Left renal pelvis (tissue), 4 donors: ENCODE data around the gene IRF2BP2. TPM values are rescaled to one million over a fixed set of nuclear protein-coding genes. Genes with fewer than 3 reads are reported as not detected.

Experiments
- DNase-seq, 4 donors: peaks; one replicate each; pipeline ENCODE4 v3.0.0-alpha.2; 2013; ENCODE audit warnings: low read depth in 4 of 4, low spot score in 3 of 4
- polyA plus RNA-seq, 4 donors: library from polyadenylated mRNA; unstranded; fragments of 120-200 nt; gene quantifications; one replicate each; pipeline ENCODE4 v1.2.1, GENCODE V29; 2013; ENCODE audit not compliant: insufficient read length in 4 of 4

Gene IRF2BP2
- polyA plus RNA-seq, 4 donors = 136 to 205 (median 148) TPM

DNA sequence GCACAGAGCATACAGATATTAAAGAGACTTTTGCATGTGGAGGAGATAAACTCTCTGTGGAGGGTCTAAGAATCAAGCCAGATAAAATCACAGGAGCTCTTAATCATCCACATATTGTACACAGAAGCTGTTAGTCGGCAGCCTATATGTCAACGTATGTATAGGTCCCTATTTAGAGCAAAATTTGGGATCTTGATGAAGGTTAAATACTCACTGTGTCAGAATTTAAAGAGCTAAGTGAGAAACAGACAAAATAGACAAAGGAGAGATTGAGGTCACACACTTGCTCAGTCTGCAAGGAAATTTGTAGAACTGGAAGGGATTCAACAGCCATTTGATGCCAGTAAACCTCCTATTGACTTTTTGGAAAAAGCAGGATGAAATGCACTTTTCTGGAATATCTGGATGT, 4.1 kb upstream of the IRF2BP2 start:
- DNase-seq = no peak

DNA sequence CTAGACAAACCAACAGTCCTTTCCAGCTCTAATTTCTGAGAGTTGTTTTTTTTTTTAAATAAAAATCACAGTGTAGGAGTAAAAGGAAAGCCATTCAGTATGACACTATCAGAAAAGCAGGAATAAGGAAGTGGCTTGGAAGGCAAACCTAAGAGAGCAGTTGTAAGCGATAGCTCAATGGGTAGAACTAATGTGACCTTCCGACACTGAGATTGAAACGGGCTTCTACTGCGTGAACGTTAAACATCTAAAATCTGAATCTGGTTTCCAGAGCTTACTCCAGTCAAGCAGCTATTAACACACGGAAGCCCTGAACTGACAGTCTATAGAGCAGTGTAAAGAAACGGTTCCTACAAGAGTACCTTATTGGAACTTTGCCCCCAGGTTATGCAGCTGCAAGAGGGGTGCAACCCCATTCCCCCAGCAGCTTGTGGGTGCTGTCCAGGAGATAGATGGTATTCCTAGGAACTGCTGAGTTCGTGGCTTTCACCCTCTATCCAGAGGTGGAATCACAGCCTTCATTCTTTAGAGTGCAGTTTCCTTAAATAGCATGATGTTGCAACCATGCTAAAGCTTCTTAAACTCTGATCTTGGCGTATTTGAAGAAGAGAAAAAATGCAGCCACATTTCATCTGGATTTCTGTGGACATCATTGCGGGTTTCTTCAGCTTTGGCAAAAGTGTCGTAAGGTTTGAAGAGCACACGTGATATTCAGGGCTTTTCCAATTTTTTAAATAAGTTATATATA, 3.3 kb upstream of the IRF2BP2 start:
- DNase-seq = no peak

DNA sequence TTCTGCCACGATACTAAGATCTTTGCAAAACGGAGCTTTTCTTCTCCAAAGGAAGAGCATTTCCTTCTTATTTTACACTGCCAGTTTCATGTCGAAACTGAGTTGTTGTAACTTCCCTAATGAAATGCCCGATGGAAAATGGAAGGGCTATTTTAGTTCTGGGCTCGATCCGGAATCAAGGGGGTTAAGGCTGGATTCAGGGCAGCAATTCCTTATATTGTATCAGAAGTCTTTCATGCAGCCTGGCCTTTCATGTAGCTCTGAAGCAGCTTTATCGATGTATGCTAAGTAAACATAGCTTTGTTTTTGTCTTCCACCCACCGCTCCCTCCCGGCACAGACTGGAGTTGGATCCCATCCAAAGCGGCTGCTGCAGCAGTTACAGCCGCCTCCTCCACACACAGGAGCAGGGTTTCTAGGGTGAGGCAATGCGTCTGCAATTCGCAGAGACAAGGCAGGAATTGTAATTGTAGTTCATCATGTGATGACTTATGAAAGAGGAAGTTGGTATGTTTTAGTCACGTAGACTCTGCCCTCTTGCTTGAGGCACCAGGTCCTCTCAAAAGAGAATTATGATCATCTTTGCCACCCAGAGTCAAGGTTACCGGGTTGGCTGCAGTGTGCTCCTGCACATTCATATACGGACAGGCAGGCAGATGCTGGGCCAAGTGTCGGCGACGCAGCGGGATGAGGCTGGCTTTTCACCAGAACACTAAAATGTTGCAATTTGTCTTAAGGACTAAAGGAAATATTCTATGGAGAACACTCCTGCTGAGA, 2.6 kb upstream of the IRF2BP2 start:
- no peak for DNase-seq

DNA sequence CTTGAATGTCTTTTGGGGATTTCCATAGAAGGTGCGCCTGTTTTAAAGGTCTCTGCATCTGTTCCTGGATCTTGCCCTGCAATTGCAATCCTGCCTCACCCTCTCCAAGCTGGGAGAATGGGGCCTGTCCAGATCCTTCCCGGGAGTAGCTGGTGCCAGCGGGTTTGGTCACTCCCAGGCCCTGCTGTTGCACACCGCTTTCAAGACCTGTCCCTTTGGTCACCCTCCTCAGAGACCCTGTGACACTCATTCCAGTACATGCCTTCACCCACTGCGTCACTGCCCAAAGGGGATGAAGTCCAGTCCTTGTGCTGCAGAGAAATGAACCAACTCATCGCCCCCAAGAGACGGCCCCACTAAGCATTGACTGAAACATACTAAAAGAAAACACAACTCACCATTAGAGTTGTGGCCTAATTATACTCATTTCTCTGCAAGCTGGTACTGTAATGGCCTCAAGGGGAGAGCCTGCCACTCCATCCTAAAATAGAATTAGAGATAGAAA, 1.9 kb upstream of the IRF2BP2 start:
- DNase-seq = no peak

DNA sequence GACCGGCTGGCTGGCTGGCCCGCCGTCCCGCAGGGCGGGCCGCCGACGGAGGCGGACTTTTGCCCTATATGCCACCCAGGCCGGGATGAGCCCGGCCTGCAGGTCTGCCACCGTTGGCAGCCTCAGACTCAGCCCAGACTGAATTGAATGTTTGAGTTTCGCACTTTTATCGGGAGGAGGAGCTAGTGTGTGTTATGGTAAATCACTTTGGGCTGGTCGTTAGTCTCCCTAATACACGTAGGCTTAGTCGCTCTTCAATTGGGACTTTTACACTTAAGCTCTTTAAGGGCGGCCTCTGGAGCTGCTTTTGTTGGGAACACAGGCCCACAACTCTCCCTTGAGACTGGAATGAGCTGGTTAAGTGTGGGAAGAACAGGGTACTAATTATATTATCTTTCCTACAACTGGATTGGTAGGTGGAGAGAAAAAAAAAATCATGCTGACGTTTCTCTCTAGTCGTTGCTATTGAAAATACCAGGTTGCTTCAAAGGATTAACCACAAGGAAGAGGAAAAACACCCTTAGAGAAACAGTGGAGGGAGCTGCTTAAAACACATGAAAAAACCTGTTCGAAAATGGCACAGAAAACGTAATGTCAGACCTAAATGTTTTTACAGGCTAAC, 1.4 kb upstream of the IRF2BP2 start:
- DNase-seq = no peak

DNA sequence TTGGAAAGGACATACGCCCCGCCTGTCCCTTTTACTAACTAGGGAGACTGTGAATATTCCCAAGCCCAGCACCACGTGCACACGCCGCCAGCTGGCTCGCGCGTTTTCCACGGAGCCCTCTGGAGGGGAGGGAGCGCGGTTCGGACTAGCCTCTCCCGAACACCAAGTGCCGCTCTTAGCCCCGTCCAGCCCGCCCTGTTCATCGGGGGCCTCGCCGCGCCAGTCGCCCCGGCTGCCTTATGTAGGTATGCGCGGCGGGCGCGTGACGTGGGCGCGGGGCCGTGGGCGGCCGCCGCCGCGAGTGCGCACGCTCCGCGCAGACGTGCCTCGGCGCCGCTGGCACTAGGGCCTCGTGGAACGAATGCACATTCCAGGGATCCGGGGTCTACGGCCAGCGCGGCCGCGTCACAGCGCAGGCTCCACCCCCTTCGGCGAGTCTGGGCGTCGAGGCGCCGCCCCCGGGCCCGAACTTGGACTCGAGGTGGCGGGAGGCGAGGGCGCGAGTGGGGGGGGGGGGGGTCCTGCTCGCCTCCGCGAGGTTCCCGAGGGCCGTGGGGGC, 767 bp upstream of the IRF2BP2 start:
- DNase-seq = no peak

DNA sequence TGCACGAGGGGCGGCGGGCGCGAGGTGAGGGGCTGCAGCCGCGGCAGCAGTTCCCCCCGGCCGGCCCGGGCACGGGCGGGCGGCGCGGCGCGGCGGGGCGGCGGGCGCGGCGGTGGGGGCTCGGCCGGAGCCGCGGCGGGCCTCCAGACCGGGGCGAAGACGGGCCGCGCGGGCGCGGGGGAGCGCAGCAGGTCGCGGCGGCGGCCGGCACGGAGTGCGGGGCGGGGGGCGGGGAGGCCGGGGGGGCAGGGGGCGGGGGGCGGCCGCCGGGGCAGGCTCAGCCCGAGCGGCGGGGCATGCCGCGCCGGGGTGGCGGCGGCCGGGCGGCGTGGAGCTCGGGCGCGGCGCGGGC, 311 bp downstream of the IRF2BP2 start:
- no peak for DNase-seq

DNA sequence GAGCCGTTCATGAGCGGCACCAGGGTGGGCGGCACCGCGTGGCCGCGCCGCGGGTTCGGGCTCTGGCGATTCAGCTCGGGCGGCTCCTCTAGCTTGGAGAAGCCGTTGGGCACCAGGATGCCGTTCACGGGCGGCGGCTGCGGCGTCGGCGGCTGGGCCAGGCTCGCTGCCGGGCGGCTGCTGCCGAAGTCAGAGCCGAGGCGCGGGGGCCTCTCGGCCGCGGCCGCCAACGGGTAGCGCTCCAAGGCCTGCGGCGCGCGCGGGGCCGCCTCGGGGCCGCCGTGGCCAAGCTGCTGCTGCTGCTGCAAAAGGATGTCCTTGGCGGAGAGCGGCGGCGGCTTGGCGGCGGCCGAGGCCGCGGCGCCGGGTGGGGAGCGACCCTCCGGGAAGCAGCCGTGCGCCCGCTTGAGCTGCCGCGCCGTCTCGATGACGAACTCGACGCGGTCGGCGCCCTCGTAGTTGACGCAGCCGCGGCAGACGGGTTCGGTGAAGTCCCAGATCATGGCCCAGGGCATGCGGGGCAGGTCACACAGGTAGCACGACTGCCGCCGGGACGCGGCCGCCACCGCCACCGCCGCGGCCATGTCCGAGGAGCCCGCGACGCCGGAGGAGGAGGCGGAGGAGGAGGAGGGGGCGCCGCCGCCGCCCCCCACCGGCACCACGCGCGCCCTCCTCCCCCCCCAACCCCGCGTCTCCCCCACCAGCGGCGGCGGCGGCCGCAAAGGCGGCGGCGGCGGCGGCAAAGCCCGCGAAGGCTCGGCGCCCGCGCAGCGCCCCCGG, 877 bp downstream of the IRF2BP2 start:
- DNase-seq = no peak

DNA sequence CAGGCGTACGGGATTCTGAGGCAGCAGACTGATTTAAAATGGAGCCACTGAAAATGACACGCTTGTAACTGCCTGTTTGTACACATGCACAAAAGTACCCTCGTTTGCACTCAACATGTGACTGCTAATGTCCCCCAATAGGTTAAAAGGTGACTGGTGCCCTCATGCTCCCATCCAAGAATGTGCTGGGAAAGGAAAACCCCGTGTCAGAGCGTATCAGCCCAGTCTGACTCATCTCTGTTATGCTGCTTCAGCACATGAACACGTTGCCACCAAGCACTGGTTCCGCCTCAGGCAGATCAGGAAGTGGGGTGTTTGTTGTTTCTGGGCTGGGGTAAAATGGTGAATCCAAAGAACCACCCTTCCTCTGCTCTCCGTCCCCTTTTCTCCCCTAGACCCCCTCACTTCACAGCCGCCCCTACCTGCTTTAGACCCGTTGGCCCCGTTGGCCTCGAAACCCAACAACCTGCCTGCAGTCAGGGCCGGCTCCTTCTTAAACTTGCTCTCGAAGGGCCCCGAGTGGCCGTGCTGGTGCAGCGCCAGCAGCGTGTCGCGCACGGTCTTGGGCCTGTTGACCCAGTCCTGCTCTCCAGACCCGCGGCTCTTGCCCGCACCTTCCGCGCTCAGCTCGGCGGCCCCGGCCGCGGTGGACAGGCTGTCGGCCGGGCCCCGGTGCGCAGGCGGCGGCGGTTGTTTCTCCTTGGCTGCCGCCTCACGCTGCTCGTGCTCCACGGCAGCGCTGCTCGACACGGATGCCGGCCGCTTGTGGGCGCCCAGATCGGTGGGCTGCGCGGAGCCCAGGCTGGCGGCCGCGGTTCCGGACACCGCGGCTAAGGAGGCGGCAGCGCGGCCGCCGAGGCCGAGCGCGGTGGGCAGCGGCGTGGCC, 1.7 kb downstream of the IRF2BP2 start:
- DNase-seq = no peak

DNA sequence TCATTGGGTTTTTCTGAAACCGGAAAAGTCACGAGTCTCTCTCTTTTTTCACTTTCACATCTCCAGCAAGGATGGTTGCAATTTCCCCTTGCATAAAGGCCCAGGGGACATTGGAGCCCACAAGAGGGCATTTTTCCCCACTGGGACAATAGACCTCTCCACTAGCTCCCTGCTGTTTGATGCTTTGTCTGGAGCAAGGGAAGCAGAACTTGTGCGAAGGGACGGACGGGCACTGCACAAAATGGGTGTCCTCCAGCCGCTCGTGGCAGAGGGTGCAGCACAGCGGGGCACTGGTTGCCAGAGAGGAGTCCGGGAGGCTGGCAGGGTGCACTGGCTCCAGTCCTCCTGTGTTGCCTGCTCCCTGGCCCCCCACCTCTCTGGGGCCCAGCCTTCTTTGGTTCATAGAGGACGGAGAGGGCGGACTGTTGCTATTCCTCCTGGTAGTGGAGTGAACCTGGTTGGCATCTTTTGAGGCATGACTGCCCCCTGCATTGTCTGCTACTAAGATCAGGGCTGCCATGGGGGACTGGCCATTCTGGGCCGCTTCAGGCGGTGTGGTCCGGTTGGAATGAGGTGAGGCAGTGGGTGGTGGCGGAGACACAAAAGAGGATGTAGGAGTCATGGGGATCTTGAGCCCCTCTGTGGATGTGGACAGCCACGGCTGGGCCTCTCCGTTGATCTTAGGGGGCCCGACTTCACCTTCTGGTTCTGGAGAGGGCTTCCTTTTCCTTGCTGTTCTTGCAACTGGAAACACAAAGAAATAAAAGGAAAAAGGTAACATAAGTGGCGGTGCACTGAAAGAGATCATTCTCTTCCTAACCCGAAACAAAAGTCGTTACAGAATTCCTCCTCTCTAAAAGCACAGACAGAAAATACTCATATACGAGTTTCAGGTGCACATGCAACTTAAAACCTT, 2.6 kb downstream of the IRF2BP2 start:
- no peak for DNase-seq

DNA sequence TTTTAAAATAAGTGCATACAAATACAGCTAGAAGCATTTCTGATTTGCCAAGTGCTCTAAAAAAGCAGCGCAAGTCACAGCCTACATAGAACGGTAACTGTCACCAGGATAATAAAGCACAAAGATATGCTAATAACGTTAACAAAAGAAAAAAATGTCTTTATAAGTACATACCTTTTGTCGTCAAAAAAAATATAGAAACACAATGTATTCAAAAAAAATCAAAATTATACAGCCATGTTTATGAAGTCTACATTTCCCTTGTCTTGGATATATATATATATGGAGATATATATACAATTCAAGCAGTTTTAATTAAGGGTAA, 3.2 kb downstream of the IRF2BP2 start:
- DNase-seq = no peak

DNA sequence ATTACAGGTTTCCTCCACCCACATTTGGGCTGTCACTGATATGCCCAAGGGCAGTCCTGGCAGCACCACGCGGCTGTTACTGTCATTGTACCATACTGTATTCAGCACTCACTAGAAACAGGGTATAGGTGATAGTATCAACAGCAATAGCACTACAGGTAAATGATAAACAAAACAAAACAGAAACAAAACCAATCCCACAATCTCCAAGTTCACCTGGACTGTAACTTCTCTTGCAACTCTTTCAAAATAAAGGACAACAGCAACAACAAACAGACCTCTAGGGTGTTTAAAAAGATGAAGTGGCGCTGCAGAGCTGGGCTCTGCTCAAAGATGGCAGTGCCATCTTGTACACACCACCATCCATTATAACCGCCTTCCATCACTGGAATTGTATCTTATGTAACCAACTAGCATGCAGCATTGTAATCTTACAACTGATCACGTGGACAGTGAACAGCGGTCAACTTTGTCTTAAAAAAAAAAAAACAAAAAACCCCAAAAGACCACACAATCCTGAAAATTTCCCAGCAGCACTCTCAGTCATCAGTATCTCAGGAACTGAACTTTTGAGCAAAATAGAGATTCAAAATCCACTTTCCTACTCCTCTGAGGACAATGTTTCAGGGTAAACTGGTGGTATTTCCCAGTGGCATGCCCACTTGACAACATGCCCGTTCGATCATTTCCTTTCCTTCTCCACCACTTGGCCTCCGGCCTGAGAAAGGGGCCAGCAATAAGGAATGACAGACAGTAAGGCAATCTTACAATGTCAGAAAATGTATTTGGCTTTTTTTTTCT, 3.8 kb downstream of the IRF2BP2 start:
- DNase-seq = no peak

DNA sequence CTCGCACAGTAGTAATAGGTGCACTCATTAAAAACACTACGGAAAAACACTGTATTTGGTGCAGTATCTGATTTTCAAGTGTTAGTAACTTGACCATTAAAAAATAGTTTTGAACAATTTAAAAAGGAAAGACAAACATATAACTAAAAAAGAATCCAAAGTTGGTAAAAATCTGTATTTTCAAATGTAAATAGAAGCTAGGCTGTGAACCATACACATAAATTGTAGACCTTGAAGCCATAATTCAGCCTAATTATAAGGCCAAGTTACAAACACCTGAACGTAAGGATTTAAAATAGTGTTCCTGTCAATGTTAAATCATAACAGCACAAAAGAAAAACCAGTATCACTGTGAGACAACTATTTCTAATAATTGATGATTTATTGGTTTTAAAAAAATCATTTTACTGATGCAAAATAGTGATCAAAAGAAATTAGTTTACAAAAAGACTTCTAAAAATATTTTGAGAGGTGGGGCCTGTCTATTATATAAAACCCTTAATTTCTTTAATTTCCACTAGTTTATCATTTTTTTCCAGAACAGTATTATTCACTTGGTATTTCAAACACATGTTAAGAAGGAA, 4.5 kb downstream of the IRF2BP2 start:
- no peak for DNase-seq

DNA sequence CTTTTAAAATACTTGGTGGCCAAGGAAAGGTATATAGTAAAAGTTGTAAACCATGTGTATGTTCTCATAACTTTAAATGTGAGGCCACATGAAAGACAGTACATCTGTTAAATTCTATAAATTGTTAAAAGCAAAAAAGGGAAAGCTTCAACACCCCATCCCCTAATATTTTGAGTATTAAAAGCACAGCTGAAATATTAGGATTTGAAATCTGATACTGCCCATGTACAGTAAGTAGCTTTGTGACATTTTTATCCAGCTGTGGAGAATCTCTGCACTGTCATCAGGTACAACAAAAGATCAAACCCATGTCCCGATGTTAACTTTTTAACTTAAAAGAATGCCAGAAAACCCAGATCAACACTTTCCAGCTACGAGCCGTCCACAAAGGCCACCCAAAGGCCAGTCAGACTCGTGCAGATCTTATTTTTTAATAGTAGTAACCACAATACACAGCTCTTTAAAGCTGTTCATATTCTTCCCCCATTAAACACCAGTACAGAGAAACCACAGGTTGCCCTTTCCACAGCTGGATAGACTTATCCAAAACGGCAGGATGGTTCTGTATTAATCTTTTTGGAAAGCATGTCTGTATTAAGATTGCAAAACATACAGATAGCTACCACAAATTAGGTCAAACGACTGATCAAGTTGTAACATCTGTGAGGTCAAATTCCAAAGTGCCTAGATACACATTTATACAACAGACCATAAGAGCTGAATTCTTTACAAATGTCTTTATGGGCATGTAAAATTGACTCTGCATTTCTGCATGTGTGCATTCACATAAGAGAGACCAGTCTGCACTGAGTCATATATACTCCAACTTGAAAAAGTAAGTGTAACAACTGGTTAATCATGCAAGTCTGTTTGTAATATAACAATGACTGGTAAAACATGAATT, 5.2 kb downstream of the IRF2BP2 start:
- DNase-seq = no peak

DNA sequence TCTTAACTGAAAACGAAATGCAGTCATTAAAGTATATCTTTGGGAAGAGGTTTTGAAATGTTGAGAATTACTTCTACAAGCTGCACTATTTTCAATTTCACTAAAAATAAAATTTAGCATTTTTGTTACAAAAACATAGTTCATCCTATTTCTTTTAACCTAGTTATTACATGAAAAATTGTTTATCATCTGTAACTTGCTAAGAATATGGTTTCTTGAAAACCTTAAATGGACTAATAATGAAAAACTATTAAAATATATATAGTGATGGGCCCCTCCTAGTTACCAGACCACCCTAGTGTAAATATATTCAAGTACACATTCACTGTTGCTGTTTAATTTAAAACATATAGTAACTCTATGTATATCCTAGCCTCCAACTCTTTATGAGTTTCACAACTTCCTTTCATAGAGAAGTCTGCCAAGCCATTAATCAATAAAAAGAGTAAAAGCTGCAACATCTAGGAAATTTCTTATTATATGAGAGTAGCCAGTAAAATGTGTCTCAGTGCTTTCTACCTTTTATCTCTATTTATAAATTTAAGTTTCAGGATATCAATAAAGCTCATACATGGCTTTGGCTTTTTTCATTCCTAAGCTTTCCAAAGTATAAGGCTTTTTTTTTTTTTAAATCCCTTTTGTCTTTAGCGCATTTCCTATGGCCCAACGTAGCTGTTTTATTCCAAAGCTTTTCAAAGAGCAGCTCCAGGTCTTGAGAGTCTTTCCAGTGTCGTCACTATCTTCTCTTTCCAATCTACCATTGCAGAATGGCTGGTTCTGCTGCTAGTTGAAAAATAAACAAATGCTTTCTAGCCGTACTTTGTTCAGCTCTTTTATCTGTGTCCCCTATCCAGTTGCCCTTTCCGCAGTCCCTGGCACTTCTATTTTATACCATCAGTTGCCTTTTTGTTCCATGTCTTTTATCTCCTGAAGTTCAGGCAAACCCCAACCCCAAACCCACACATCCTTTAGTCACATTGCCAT, 6.5 kb downstream of the IRF2BP2 start:
- no peak for DNase-seq
